GM23248 (cell line): ENCODE measurements around the gene SGSM1.

ENCODE experiments used
- EZH2 ChIP-seq: fragments of 200-600 bp; sonication (generic); IDR thresholded peaks from 2 replicates; pipeline ENCODE4 v1.6.1; 2018; ENCODE audit warnings: antibody characterized with exemption, mild to moderate bottlenecking; ENCODE audit not compliant: insufficient read depth, poor library complexity, severe bottlenecking
- EZH2phosphoT487 ChIP-seq: fragments of 200-600 bp; sonication (generic); IDR thresholded peaks from 2 replicates; pipeline ENCODE4 v1.6.1; 2018; ENCODE audit warnings: antibody characterized with exemption, moderate library complexity, mild to moderate bottlenecking, low read depth; ENCODE audit not compliant: insufficient read depth

DNA sequence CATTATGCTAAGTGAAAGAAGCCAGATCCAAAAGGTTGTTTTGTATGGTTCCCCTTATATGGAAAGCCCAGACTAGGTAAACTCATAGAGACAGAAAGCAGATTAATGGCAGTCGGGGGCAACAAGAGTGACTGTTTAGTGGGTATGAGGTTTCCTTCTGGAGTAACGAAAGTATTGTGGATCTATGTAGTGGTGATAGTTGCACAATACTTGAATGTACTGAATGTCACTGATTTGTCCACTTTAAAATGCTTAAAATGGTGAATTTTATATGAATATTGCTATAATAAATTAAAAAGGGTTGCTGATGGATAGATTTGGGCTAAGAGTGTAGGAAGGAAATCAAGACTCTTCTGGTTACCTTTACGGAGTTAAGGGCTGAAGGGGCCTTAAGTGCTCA is 10.0 kb upstream of the SGSM1 start:
- no peak for TF ChIP-seq EZH2phosphoT487
- no peak for TF ChIP-seq EZH2
